Measurements from ENCODE around the gene TMEM202.
"Not testable (repeated sequence)": the region's sequence is repeated elsewhere in the genome, so short reads cannot be mapped to it uniquely, and the experiment has no call there.

TMEM202 gene

GRCh38 chr15:72404356-72404755 is 6.3 kb downstream of the TMEM202 start:
- H3K4me3 ChIP-seq (ENCODE audit: low read depth, low read length): no peak overlapping the region
- no peak for TF ChIP-seq CTCF (IDR thresholded peaks at IDR 0.05; ENCODE audit: low read depth, low read length)

GRCh38 chr15:72404841-72405240 is 6.7 kb downstream of the TMEM202 start:
- TF ChIP-seq CTCF (IDR thresholded peaks at IDR 0.05; ENCODE audit: low read depth, low read length): no peak
- H3K4me3 ChIP-seq (ENCODE audit: low read depth, low read length): no peak overlapping the region

- no peak overlapping the region for H3K4me3 ChIP-seq (ENCODE audit: low read depth, low read length)
- no peak for TF ChIP-seq CTCF (IDR thresholded peaks at IDR 0.05; ENCODE audit: low read depth, low read length)
Measured at GRCh38 chr15:72406936-72407335, 8.8 kb downstream of the TMEM202 start.

- no peak overlapping the region for H3K4me3 ChIP-seq (ENCODE audit: low read depth, low read length)
- no peak for TF ChIP-seq CTCF (IDR thresholded peaks at IDR 0.05; ENCODE audit: low read depth, low read length)
Measured at GRCh38 chr15:72411111-72411510, 13.0 kb downstream of the TMEM202 start.

- no peak overlapping the region for H3K4me3 ChIP-seq (ENCODE audit: low read depth, low read length)
- TF ChIP-seq CTCF (IDR thresholded peaks at IDR 0.05; ENCODE audit: low read depth, low read length): no peak
Measured at GRCh38 chr15:72411544-72411943, 13.4 kb downstream of the TMEM202 start.

- not testable (repeated sequence) for H3K4me3 ChIP-seq (ENCODE audit: low read depth, low read length)
Measured at GRCh38 chr15:72413337-72413736, 15.2 kb downstream of the TMEM202 start.

GRCh38 chr15:72415304-72415703 is 17.2 kb downstream of the TMEM202 start:
- TF ChIP-seq CTCF (IDR thresholded peaks at IDR 0.05; ENCODE audit: low read depth, low read length): no peak
- no peak overlapping the region for H3K4me3 ChIP-seq (ENCODE audit: low read depth, low read length)

GRCh38 chr15:72419768-72420167 is 21.7 kb downstream of the TMEM202 start:
- not testable (repeated sequence) for H3K4me3 ChIP-seq (ENCODE audit: low read depth, low read length)

- H3K4me3 ChIP-seq (ENCODE audit: low read depth, low read length): no peak overlapping the region
- no peak for TF ChIP-seq CTCF (IDR thresholded peaks at IDR 0.05; ENCODE audit: low read depth, low read length)
Measured at GRCh38 chr15:72420576-72420975, 22.5 kb downstream of the TMEM202 start.

All from WI38 (cell line).